Upper lobe of left lung (tissue), 4 donors: Measurements from ENCODE around the gene TCF7L2.

Experiments used
- EP300 ChIP-seq, 4 donors: sonication (generic); formaldehyde crosslinking; IDR thresholded peaks; one replicate each; pipeline ENCODE4 v1.5.1; 2017; ENCODE audit warnings: antibody characterized with exemption in 4 of 4, control low read depth in 2 of 4
- POLR2A ChIP-seq, 4 donors: fragments of 450-650 bp; IDR thresholded peaks; one replicate each; pipeline ENCODE4 v1.5.1; 2016 to 2017; ENCODE audit warnings: antibody characterized with exemption in 4 of 4, mild to moderate bottlenecking in 2 of 4
- POLR2AphosphoS5 ChIP-seq, 2 donors: sonication (generic); formaldehyde crosslinking; IDR thresholded peaks; one replicate each; pipeline ENCODE4 v1.5.1; 2017; ENCODE audit warnings: antibody characterized with exemption in 2 of 2
- TF ChIP-seq, protein P1 (sequence below), 6 experiments: fragments of 450-650 bp in 4 of 6; fragments of 200-600 bp in 2 of 6; sonication (generic) in 2 of 6; IDR thresholded peaks; one replicate each; pipeline ENCODE4 v1.5.1; 2016 to 2019; ENCODE audit warnings: antibody characterized with exemption in 6 of 6

DNA sequence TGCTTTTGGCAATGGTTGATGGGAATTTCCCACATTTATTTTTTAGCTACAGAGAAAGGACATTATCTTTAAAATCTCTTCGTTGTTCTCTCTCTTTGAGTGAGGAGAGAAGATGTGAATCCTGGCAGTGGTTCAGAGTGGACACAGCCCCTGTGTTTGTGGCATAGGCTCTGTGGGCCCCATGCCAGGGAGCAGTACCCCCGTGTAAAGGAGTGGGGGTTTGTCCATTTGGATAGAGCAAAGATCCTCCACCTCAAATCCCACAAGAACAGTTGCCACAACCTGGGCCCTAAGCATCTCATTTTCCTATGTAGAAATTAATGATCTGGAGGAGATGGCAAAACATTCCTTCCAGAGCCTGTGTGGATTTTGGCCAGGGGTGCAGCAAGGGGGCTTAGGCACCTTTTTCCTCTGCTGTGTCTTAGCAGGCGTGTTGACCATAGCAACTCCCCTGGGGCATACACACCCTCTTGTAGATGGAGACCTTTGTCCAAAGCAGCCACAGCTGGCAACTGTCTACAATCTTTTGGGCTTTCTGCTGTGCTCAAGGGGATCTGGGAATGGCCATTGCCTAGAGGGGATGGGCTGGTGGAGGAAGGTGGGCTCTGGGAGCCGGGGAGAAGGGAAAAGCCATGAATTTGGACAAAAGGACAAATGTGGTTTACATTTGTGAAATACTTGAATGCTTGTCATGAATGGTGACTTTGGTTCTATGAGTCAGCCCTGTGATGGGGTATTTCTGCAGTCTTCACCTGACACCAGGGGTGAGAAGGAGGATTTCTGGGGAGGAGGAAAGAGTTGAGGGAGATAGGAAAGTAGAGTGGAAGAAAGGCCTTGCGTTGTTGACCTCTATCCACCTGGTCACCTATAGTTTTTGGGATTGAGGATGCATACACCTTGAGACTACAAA is 92.0 kb downstream of the TCF7L2 start:
- TF ChIP-seq POLR2A (IDR thresholded peaks at IDR 0.05) (no peak), POLR2AphosphoS5 (IDR thresholded peaks at IDR 0.05) (no peak), EP300 (IDR thresholded peaks at IDR 0.05) (no peak)
- TF ChIP-seq, protein P1, sequence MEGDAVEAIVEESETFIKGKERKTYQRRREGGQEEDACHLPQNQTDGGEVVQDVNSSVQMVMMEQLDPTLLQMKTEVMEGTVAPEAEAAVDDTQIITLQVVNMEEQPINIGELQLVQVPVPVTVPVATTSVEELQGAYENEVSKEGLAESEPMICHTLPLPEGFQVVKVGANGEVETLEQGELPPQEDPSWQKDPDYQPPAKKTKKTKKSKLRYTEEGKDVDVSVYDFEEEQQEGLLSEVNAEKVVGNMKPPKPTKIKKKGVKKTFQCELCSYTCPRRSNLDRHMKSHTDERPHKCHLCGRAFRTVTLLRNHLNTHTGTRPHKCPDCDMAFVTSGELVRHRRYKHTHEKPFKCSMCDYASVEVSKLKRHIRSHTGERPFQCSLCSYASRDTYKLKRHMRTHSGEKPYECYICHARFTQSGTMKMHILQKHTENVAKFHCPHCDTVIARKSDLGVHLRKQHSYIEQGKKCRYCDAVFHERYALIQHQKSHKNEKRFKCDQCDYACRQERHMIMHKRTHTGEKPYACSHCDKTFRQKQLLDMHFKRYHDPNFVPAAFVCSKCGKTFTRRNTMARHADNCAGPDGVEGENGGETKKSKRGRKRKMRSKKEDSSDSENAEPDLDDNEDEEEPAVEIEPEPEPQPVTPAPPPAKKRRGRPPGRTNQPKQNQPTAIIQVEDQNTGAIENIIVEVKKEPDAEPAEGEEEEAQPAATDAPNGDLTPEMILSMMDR (IDR thresholded peaks at IDR 0.05) = no peak
